Liver (tissue), 9 donors: ENCODE data around the gene PAX5. TPM values are rescaled to one million over a fixed set of nuclear protein-coding genes. Genes with fewer than 3 reads are reported as not detected.

Source experiments
- DNase-seq: peaks from one replicate; pipeline ENCODE4 v3.0.0-alpha.2; 2017; ENCODE audit warnings: low spot score
- H3K27ac ChIP-seq, 2 donors: one replicate each; pipeline ENCODE4 v1.7.0; 2013; ENCODE audit warnings: inconsistent platforms in 2 of 2, low read length in 2 of 2, control low read depth in 1 of 2, low read depth in 1 of 2, mild to moderate bottlenecking in 1 of 2
- H3K27me3 ChIP-seq, 4 donors: one replicate each; pipeline versions ENCODE4 v1.6.1 to v1.7.0; 2013; ENCODE audit warnings: low read length in 3 of 4, inconsistent platforms in 1 of 4, mild to moderate bottlenecking in 1 of 4, moderate library complexity in 1 of 4; ENCODE audit not compliant: control insufficient read depth in 4 of 4, insufficient read depth in 4 of 4
- H3K36me3 ChIP-seq, 4 donors: one replicate each; pipeline versions ENCODE4 v1.6.1 to v1.7.0; 2013; ENCODE audit warnings: low read length in 3 of 4, mild to moderate bottlenecking in 3 of 4, low read depth in 1 of 4, moderate library complexity in 1 of 4; ENCODE audit not compliant: control insufficient read depth in 4 of 4, insufficient read depth in 3 of 4
- H3K4me1 ChIP-seq, 4 donors: one replicate each; pipeline versions ENCODE4 v1.6.1 to v1.7.0; 2013; ENCODE audit warnings: low read length in 3 of 4, mild to moderate bottlenecking in 3 of 4, moderate library complexity in 1 of 4; ENCODE audit not compliant: control insufficient read depth in 4 of 4, insufficient read depth in 4 of 4
- H3K4me3 ChIP-seq, 3 donors: one replicate each; pipeline versions ENCODE4 v1.6.1 to v1.7.0; 2013; ENCODE audit warnings: low read length in 3 of 3, control low read depth in 1 of 3, low read depth in 1 of 3, mild to moderate bottlenecking in 1 of 3
- H3K9ac ChIP-seq, 2 donors: one replicate each; pipeline ENCODE4 v1.7.0; 2013; ENCODE audit warnings: low read length in 2 of 2, mild to moderate bottlenecking in 2 of 2, moderate library complexity in 2 of 2, control low read depth in 1 of 2, low read depth in 1 of 2
- H3K9me3 ChIP-seq, 4 donors: one replicate each; pipeline versions ENCODE4 v1.6.1 to v1.7.0; 2013; ENCODE audit warnings: low read length in 3 of 4; ENCODE audit not compliant: control insufficient read depth in 4 of 4
- ATF3 ChIP-seq: IDR thresholded peaks from 2 replicates; pipeline ENCODE4 v1.6.1; 2016; ENCODE audit warnings: antibody characterized with exemption
- CTCF ChIP-seq: fragments of 150-350 bp; IDR thresholded peaks from 2 replicates; pipeline ENCODE4 v1.5.1; 2017; ENCODE audit warnings: improper control_type of control experiment, low read depth, low read length; ENCODE audit not compliant: missing input control
- EGR1 ChIP-seq, 2 donors: IDR thresholded peaks; 2 replicates each; pipeline ENCODE4 v1.6.1; 2016 to 2018; ENCODE audit warnings: antibody characterized with exemption in 2 of 2, low read depth in 2 of 2
- FOXA1 ChIP-seq: IDR thresholded peaks from 2 replicates; pipeline ENCODE4 v1.6.1; 2016; ENCODE audit warnings: antibody characterized with exemption
- FOXA2 ChIP-seq: IDR thresholded peaks from 2 replicates; pipeline ENCODE4 v1.6.1; 2016; ENCODE audit warnings: antibody characterized with exemption
- GABPA ChIP-seq, 2 donors: IDR thresholded peaks in 1 of 2; conservative IDR thresholded peaks in 1 of 2; 2 replicates each; pipeline ENCODE4 v1.6.1; 2016; ENCODE audit warnings: antibody characterized with exemption in 2 of 2, mild to moderate bottlenecking in 1 of 2, moderate library complexity in 1 of 2
- HNF4A ChIP-seq, 2 donors: conservative IDR thresholded peaks; 2 replicates each; pipeline ENCODE4 v1.6.1; 2016; ENCODE audit warnings: antibody characterized with exemption in 2 of 2, mild to moderate bottlenecking in 2 of 2
- HNF4G ChIP-seq: IDR thresholded peaks from 2 replicates; pipeline ENCODE4 v1.6.1; 2016; ENCODE audit warnings: antibody characterized with exemption
- JUND ChIP-seq, 2 donors: IDR thresholded peaks; 2 replicates each; pipeline ENCODE4 v1.6.1; 2016; ENCODE audit warnings: antibody characterized with exemption in 2 of 2
- MAX ChIP-seq: IDR thresholded peaks from 2 replicates; pipeline ENCODE4 v1.6.1; 2016; ENCODE audit warnings: antibody characterized with exemption
- NR2F2 ChIP-seq: IDR thresholded peaks from 2 replicates; pipeline ENCODE4 v1.6.1; 2016; ENCODE audit warnings: antibody characterized with exemption
- RAD21 ChIP-seq, 2 donors: IDR thresholded peaks; 2 replicates each; pipeline ENCODE4 v1.6.1; 2016; ENCODE audit warnings: antibody characterized with exemption in 2 of 2, mild to moderate bottlenecking in 2 of 2
- REST ChIP-seq: IDR thresholded peaks from 2 replicates; pipeline ENCODE4 v1.6.1; 2016; ENCODE audit warnings: antibody characterized with exemption, mild to moderate bottlenecking
- RXRA ChIP-seq, 2 donors: IDR thresholded peaks; 2 replicates each; pipeline ENCODE4 v1.6.1; 2017 to 2018; ENCODE audit warnings: antibody characterized with exemption in 2 of 2, mild to moderate bottlenecking in 1 of 2
- SP1 ChIP-seq: IDR thresholded peaks from 2 replicates; pipeline ENCODE4 v1.6.1; 2018; ENCODE audit warnings: antibody characterized with exemption, mild to moderate bottlenecking
- TAF1 ChIP-seq: conservative IDR thresholded peaks from 2 replicates; pipeline ENCODE4 v1.6.1; 2016; ENCODE audit warnings: antibody characterized with exemption, mild to moderate bottlenecking
- YY1 ChIP-seq: IDR thresholded peaks from 2 replicates; pipeline ENCODE4 v1.6.1; 2016; ENCODE audit warnings: antibody characterized with exemption, mild to moderate bottlenecking
- ZBTB33 ChIP-seq: IDR thresholded peaks from 2 replicates; pipeline ENCODE4 v1.6.1; 2016; ENCODE audit warnings: antibody characterized with exemption
- WGBS: extraction: QIAGEN DNeasy Blood & Tissue Kit; methylation state at CpG from one replicate; pipeline ENCODE4 v1.1.7; 2013; 5-methylcytosine and 5-hydroxymethylcytosine counted together
- polyA plus RNA-seq, 2 donors: library from polyadenylated mRNA; stranded (reverse) in 1 of 2; unstranded in 1 of 2; fragments of 200-250 nt in 1 of 2; fragments of >200 nt in 1 of 2; fragmentation: Nextera tagmentation in 1 of 2; extraction: Ambion mirVana in 1 of 2; gene quantifications; one replicate each; pipeline versions ENCODE4 v1.2.1 to v1.2.3, GENCODE V29; 2013 to 2015
- total RNA-seq, 2 donors: library from RNA; depleted of rRNA; stranded (reverse); fragments of >200 nt; gene quantifications; one replicate each; pipeline ENCODE4 v1.2.3, GENCODE V29; 2014
- donor health status: healthy.
- donor health status: healthy.
- donor health status: healthy.
- donor health status: healthy.
- donor health status: healthy.

The PAX5 gene
- total and polyA plus RNA-seq, 4 donors = 0.05 to 2.7 (median 0.11) TPM

- Histone ChIP-seq H3K27me3 (peaks cover 0 to 3% (median 0%) of the 10 kb centered on the region in 4 donors), H3K9me3 (no peaks in the 10 kb centered on the region), H3K4me3 (no peak overlapping the region), H3K36me3 (no peaks in the 10 kb centered on the region), H3K9ac (no peak overlapping the region), H3K4me1 (peaks cover 0 to 5% (median 1%) of the 10 kb centered on the region in 4 donors), H3K27ac (no peak overlapping the region)
- DNase-seq = no peak
- TF ChIP-seq FOXA2 (no peak), YY1 (no peak), NR2F2 (no peak), ATF3 (no peak), FOXA1 (no peak), RXRA (IDR thresholded peaks at IDR 0.05) (no peak), TAF1 (no peak), HNF4A (conservative IDR thresholded peaks at IDR 0.05) (no peak), JUND (IDR thresholded peaks at IDR 0.05) (no peak), GABPA (IDR thresholded peaks at IDR 0.05 in 1 of 2, conservative IDR thresholded peaks at IDR 0.05 in 1 of 2) (no peak), RAD21 (IDR thresholded peaks at IDR 0.05) (no peak), CTCF (no peak), MAX (no peak), HNF4G (no peak), SP1 (no peak), ZBTB33 (no peak), REST (no peak), EGR1 (IDR thresholded peaks at IDR 0.05; ENCODE audit: low read depth in 2 of 2) (no peak)
- WGBS = 66% methylated on average over 10 of the region's 10 CpGs
These were observed 120.5 kb downstream of the PAX5 start for GRCh38 chr9:36913393-36914211.
